IPS-18a (cell line): Measurements from ENCODE around the gene VAMP1.
"Not testable (repeated sequence)": the region's sequence is repeated elsewhere in the genome, so short reads cannot be mapped to it uniquely, and the experiment has no call there.

Experiments
- H3K27ac ChIP-seq: one replicate; pipeline ENCODE4 v1.5.1; 2013; ENCODE audit warnings: low read length
- H3K27me3 ChIP-seq: one replicate; pipeline ENCODE4 v1.6.1; 2013; ENCODE audit warnings: mild to moderate bottlenecking, low read length; ENCODE audit not compliant: control insufficient read depth, insufficient read depth
- H3K36me3 ChIP-seq: one replicate; pipeline ENCODE4 v1.6.1; 2013; ENCODE audit warnings: low read depth, low read length; ENCODE audit not compliant: control insufficient read depth
- H3K4me1 ChIP-seq: one replicate; pipeline ENCODE4 v1.6.1; 2013; ENCODE audit warnings: low read depth, low read length; ENCODE audit not compliant: control insufficient read depth
- H3K4me3 ChIP-seq: one replicate; pipeline ENCODE4 v1.5.1; 2013; ENCODE audit warnings: low read length
- H3K9ac ChIP-seq: one replicate; pipeline ENCODE4 v1.6.1; 2013; ENCODE audit warnings: mild to moderate bottlenecking, low read length, moderate library complexity
- H3K9me3 ChIP-seq: one replicate; pipeline ENCODE4 v1.6.1; 2013; ENCODE audit warnings: low read depth, low read length; ENCODE audit not compliant: control insufficient read depth

VAMP1 gene

DNA sequence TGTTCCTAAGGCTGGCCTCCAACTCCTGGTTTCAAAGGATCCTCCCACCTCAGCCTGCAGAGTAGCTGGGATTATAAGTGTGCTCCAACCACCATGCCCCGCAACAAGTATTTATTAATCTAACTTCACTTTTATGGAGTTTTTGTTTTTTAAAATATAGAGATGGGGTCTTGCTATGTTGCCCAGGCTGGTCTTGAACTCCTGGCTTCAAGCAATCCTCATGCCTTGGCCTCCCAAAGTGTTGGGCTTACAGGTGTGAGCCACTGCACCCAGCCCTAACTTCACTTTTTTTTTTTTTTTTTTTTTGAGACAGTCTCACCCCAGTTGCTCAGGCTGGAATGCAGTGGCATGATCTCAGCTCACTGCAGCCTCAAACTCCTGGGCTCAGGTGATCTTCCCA, 20.2 kb upstream of the VAMP1 start:
- H3K4me3 ChIP-seq, H3K27me3 ChIP-seq, H3K9me3 ChIP-seq, H3K27ac ChIP-seq, H3K9ac ChIP-seq: not testable (repeated sequence)
- Histone ChIP-seq H3K4me1 (peaks cover 10% of the 10 kb centered on the region), H3K36me3 (peaks cover 17% of the 10 kb centered on the region)

DNA sequence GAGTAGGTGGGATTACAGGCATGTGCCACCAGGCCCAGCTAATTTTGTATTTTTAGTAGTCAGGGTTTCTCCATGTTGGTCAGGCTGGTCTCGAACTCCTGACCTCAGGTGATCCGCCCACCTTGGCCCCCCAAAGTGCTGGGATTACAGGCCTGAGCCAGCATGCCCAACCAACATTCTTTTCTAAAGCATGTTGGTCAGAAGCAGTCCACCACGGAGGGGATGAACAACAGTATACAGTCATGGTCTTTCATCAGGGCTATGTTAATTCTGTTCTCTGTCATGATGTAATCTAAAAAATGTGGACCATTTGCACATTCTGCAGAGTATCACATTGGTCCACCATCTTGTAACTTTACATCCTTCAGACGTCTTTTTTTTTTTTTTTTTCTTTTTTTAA, 19.0 kb upstream of the VAMP1 start:
- peaks cover 9% of the 10 kb centered on the region for H3K36me3 ChIP-seq
- peaks cover 3% of the 10 kb centered on the region for H3K4me1 ChIP-seq
- no peak overlapping the region for H3K27ac ChIP-seq
- H3K4me3 ChIP-seq = no peak overlapping the region
- no peak overlapping the region for H3K9ac ChIP-seq
- H3K9me3 ChIP-seq = no peaks in the 10 kb centered on the region
- no peaks in the 10 kb centered on the region for H3K27me3 ChIP-seq

DNA sequence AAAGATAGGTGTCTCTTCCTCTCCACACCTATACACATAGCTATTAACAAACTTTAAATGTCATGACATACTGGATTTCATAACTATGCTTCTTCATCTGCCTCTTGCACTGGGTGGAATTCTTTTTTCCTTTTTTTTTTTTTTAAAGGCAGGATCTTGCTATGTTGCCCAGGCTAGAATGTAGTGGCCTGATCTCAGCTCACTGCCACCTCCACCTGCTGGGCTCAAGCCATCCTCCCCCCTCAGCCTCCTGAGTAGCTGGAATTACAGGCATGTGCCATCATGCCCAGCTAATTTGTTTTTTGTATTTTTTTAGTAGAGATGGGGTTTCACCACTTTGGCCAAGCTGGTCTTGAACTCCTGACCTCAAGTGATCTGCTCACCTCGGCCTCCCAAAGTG, 17.8 kb upstream of the VAMP1 start:
- peaks cover 9% of the 10 kb centered on the region for H3K36me3 ChIP-seq
- H3K4me1 ChIP-seq = peaks cover 3% of the 10 kb centered on the region

DNA sequence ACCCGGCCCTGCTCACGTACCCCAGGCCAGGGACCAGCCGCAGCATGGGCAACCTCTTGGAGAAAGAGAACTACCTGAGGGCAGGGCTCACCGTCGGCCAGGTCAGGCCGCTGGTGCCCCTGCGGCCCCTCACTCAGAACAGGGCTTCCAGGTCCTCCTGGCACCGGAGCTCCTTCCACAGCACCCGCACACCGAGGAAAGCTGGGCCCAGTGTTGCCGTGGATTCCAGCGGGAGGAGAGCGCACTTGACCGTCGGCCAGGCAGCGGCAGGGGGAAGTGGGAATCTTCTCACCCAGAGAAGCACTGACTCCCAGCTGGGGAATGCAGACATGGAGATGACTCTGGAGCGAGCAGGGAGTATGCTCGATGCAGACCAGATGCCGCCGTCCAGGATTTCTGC, 7.9 kb upstream of the VAMP1 start:
- no peaks in the 10 kb centered on the region for H3K9me3 ChIP-seq
- no peaks in the 10 kb centered on the region for H3K27me3 ChIP-seq
- H3K36me3 ChIP-seq = no peaks in the 10 kb centered on the region
- no peak overlapping the region for H3K4me3 ChIP-seq
- no peaks in the 10 kb centered on the region for H3K4me1 ChIP-seq
- H3K27ac ChIP-seq = no peak overlapping the region
- H3K9ac ChIP-seq = no peak overlapping the region

More for the DNA sequence above, 17.8 kb upstream of the VAMP1 start:
- Histone ChIP-seq H3K27me3 (no peaks in the 10 kb centered on the region), H3K9ac (no peak overlapping the region), H3K4me3 (no peak overlapping the region), H3K27ac (no peak overlapping the region), H3K9me3 (no peaks in the 10 kb centered on the region)

DNA sequence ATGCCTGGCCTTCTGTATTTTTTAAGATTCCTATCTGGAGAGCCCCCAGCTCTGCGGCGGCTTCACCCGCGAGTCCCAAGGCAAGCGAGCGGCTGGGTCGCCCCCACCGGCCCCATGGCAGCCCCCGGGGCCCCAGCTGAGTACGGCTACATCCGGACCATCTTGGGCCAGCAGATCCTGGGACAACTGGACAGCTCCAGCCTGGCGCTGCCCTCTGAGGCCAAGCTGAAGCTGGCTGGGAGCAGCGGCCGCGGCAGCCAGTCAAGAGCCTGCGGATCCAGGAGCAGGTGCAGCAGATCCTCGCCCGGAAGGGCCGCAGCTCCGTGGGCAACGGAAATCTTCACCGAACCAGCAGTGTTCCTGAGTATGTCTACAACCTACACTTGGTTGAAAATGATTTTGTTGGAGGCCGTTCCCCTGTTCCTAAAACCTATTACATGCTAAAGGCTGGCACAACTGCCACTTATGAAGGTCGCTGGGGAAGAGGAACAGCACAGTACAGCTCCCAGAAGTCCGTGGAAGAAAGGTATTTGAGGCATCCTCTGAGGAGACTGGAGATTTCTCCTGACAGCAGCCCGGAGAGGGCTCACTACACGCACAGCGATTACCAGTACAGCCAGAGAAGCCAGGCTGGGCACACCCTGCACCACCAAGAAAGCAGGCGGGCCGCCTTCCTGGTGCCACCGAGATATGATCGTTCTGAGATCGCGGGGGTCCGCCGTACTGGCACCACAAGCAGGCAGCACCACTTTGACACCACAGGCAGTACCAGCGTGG, 7.3 kb upstream of the VAMP1 start:
- H3K27ac ChIP-seq, H3K4me3 ChIP-seq, H3K9ac ChIP-seq, H3K9me3 ChIP-seq, H3K36me3 ChIP-seq, H3K27me3 ChIP-seq, H3K4me1 ChIP-seq: not testable (repeated sequence)

DNA sequence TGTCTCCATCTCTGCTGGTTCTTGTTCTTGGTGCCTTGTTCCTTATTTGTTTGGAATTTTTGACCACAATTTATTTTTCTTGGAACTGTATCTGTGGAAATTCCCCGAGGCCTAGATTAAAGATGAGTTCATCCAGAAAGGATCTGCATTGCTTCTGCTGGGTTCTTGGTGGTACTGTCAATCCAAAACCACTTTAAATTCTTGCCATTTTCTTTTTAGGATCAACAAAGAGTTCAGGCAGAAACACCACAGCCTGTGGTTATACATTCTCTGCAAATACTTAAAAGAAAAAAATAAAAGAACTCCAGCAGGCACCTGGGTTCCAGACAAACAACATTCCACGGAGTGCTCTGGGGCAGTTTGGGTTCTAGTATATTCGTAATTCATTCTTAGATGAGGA, 6.0 kb upstream of the VAMP1 start:
- Histone ChIP-seq H3K9ac (no peak overlapping the region), H3K4me3 (no peak overlapping the region), H3K36me3 (no peaks in the 10 kb centered on the region), H3K27me3 (no peaks in the 10 kb centered on the region), H3K9me3 (no peaks in the 10 kb centered on the region), H3K27ac (no peak overlapping the region), H3K4me1 (no peaks in the 10 kb centered on the region)

DNA sequence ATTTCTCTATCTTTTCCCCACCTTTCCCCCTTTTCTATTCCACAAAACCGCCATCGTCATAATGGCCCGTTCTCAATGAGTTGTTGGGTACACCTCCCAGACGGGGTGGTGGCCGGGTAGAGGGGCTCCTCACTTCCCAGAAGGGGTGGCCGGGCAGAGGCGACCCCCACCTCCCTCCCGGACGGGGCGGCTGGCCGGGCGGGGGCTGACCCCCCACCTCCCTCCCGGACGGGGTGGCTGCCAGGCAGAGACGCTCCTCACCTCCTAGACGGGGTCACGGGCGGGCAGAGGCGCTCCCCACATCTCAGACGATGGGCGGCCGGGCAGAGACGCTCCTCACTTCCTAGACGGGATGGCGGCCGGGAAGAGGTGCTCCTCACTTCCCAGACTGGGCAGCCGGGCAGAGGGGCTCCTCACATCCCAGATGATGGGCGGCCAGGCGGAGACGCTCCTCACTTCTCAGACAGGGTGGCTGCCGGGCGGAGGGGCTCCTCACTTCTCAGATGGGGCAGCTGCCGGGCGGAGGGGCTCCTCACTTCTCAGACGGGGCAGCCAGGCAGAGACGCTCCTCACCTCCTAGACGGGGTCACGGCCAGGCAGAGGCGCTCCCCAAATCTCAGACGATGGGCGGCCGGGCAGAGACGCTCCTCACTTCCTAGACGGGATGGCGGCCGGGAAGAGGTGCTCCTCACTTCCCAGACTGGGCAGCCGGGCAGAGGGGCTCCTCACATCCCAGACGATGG, 4.9 kb upstream of the VAMP1 start:
- not testable (repeated sequence) for H3K27me3 ChIP-seq, H3K27ac ChIP-seq, H3K9ac ChIP-seq, H3K4me3 ChIP-seq, H3K36me3 ChIP-seq, H3K9me3 ChIP-seq, H3K4me1 ChIP-seq

DNA sequence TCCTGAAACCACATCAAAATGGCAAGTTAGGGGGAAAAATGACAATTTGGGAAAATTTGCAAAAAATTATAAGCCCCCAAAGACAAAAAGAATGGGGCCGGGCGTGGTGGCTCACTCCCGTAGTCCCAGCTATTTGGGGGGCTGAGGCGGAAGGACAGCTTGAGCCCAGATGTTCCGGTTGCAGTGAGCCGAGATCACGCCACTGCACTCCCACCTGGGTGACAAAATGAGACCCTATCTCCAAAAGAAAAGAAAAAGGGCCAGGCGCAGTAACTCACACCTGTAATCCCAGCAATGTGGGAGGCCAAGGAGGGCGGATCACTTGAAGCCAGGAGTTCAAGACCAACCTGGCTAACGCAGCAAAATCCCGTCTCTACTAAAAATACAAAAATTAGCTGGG, 2.0 kb upstream of the VAMP1 start:
- H3K27ac ChIP-seq = no peak overlapping the region
- H3K4me1 ChIP-seq = peaks cover 8% of the 10 kb centered on the region
- no peaks in the 10 kb centered on the region for H3K9me3 ChIP-seq
- no peaks in the 10 kb centered on the region for H3K36me3 ChIP-seq
- H3K9ac ChIP-seq = no peak overlapping the region
- no peaks in the 10 kb centered on the region for H3K27me3 ChIP-seq
- H3K4me3 ChIP-seq = no peak overlapping the region

DNA sequence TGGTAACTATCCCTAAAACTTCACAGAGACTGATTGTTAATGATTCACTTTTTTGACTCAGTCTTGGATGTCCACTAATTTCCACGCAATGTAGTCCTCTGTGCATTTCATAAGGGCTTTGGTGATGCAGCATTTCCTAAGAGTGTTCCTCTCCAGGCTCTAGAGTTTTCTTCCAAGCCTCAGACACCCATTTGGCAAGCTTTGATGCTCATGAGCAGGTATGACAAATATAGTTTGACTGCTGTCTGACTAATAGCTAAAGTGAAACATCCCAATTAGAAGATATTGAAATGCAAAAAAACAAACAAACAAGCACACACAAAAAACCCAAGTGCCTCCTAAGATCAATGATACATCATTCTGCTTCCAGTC, 1.5 kb upstream of the VAMP1 start:
- Histone ChIP-seq H3K9me3 (no peaks in the 10 kb centered on the region), H3K27me3 (no peaks in the 10 kb centered on the region), H3K4me1 (peaks cover 8% of the 10 kb centered on the region), H3K36me3 (no peaks in the 10 kb centered on the region), H3K4me3 (no peak overlapping the region), H3K27ac (no peak overlapping the region), H3K9ac (no peak overlapping the region)

DNA sequence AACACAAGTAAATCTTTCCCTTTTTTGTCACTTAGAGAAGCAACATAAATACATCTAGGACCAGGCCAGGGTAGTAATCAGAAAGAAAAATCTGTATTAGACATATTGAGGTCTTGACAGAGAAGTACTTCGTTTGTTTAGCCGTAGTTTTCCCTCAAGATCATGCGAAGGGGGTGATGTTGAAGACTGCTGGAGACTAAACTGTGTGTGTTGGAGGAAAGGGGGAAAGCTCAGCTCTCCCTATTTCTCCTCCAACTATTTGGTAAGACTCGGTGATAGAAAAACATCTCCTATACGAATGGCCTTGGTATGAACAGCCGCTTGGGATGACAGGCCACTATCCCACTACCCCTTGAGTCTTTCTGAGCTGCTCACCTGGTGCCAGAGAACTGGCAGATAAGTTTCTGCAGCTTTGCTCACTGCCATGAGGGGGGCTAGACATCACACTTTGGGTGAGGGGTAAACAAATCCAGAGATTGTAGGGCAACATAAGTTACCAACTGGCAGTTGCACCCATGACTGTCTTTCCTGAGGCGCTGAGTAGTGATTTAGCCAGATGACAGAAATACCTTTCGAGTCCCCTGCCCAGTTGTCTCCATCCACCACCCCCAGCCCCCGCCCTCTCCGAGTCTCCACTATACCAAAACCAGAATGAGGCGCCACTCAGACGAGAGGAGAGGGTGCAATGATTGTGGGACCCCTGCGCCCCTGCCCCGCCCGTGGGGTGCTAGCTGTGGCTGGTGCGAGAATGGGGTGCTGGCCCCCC, 685 bp downstream of the VAMP1 start:
- no peak overlapping the region for H3K27ac ChIP-seq

DNA sequence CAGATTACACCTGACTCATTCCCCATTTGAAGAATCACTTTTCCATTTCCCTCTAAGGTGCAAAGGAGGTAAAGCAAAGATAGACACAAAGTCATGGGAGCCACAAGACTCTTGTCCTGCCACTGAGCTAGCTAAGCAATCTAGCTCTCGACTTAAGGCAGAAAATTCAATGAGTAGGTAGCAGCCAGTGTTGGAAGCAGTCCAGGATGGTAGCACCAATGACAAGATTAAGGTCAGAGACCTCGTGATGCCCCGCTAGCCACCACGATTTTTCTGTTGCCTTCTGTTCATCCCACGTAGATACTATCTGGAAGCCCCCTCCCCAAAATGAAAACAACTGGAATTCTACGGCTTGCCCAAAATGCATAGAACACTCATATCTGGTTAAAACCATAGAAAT, 1.4 kb downstream of the VAMP1 start:
- Histone ChIP-seq H3K4me1 (peaks cover 8% of the 10 kb centered on the region), H3K27ac (no peak overlapping the region), H3K9me3 (no peaks in the 10 kb centered on the region), H3K9ac (no peak overlapping the region), H3K36me3 (peaks cover 9% of the 10 kb centered on the region), H3K27me3 (no peaks in the 10 kb centered on the region), H3K4me3 (no peak overlapping the region)

More for the DNA sequence above, 685 bp downstream of the VAMP1 start:
- Histone ChIP-seq H3K36me3 (peaks cover 2% of the 10 kb centered on the region), H3K4me1 (peaks cover 8% of the 10 kb centered on the region), H3K9me3 (no peaks in the 10 kb centered on the region), H3K4me3 (peak overlapping the region; percentile 92), H3K27me3 (no peaks in the 10 kb centered on the region), H3K9ac (peak overlapping the region; percentile 68)
